Suprapubic skin (tissue), 4 donors: ENCODE results near the gene OR8G5. TPM values are rescaled to one million over a fixed set of nuclear protein-coding genes. Genes with fewer than 3 reads are reported as not detected.

Experiments
- DNase-seq, 2 donors: peaks; one replicate each; pipeline ENCODE4 v3.0.0-alpha.2; 2019; ENCODE audit warnings: low spot score in 2 of 2
- H3K27ac ChIP-seq: fragments of 200-600 bp; sonication (generic); one replicate; pipeline ENCODE4 v1.5.1; 2019
- H3K27me3 ChIP-seq: fragments of 200-600 bp; sonication (generic); one replicate; pipeline ENCODE4 v1.5.1; 2019
- H3K36me3 ChIP-seq: fragments of 200-600 bp; sonication (generic); one replicate; pipeline ENCODE4 v1.5.1; 2019
- H3K4me1 ChIP-seq: fragments of 200-600 bp; sonication (generic); one replicate; pipeline ENCODE4 v1.5.1; 2019
- H3K4me3 ChIP-seq: fragments of 200-600 bp; sonication (generic); one replicate; pipeline ENCODE4 v1.5.1; 2019; ENCODE audit warnings: mild to moderate bottlenecking
- H3K9me3 ChIP-seq: fragments of 200-600 bp; sonication (generic); one replicate; pipeline ENCODE4 v1.5.1; 2019
- EP300 ChIP-seq: sonication (generic); formaldehyde crosslinking; IDR thresholded peaks from one replicate; pipeline ENCODE4 v1.6.1; 2017; ENCODE audit warnings: antibody characterized with exemption
- POLR2A ChIP-seq, 2 donors: fragments of 450-650 bp; IDR thresholded peaks; one replicate each; pipeline ENCODE4 v1.6.1; 2017; ENCODE audit warnings: antibody characterized with exemption in 2 of 2, mild to moderate bottlenecking in 2 of 2, moderate library complexity in 2 of 2
- POLR2AphosphoS5 ChIP-seq, 3 donors: sonication (generic); formaldehyde crosslinking; IDR thresholded peaks; one replicate each; pipeline ENCODE4 v1.6.1; 2017; ENCODE audit warnings: antibody characterized with exemption in 3 of 3
- WGBS: methylation state at CpG from one replicate; pipeline ENCODE4 v1.1.5; 2018; 5-methylcytosine and 5-hydroxymethylcytosine counted together
- total RNA-seq, 4 donors: library from RNA; depleted of rRNA; stranded (reverse); fragments of >200 nt; gene quantifications; one replicate each; pipeline ENCODE4 v1.1.0, GENCODE V29; 2016
- TF ChIP-seq, protein P1 (sequence below), 2 donors: fragments of 200-600 bp in 1 of 2; fragments of 450-650 bp in 1 of 2; sonication (generic) in 1 of 2; IDR thresholded peaks; one replicate each; pipeline ENCODE4 v1.5.1; 2016 to 2019; ENCODE audit warnings: antibody characterized with exemption in 2 of 2, mild to moderate bottlenecking in 1 of 2, moderate library complexity in 1 of 2

Gene OR8G5, protein sequence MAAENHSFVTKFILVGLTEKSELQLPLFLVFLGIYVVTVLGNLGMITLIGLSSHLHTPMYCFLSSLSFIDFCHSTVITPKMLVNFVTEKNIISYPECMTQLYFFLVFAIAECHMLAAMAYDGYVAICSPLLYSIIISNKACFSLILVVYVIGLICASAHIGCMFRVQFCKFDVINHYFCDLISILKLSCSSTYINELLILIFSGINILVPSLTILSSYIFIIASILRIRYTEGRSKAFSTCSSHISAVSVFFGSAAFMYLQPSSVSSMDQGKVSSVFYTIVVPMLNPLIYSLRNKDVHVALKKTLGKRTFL
- total RNA-seq, result not detected

DNA sequence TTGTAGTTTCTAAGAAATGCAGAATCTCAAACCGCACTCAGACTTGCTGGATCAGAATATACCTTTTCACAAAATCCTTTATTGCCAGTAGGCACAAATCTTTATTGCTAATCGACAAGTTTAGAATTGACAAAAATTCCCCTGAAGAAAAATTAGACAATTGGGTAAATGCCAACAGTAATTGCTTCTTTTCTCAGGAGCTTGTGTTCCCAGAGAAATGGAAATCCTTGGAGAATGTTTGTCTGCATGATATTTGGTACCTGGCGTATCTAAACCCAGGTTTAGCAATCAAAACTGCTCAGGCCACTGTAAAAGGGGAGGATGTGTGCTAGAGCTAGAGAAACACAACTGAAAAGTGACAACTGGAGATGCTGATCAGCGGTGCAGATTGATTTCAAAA lies at the start of gene OR8G5:
Gene OR8G5 (plus strand): TSS at position 301 of the 400 bp plus-strand sequence. CDS start 8,556 bp downstream, outside the sequence.
- 42% methylated on average over 4 of the region's 4 CpGs for WGBS
- no peaks in the 10 kb centered on the region for H3K4me1 ChIP-seq

DNA sequence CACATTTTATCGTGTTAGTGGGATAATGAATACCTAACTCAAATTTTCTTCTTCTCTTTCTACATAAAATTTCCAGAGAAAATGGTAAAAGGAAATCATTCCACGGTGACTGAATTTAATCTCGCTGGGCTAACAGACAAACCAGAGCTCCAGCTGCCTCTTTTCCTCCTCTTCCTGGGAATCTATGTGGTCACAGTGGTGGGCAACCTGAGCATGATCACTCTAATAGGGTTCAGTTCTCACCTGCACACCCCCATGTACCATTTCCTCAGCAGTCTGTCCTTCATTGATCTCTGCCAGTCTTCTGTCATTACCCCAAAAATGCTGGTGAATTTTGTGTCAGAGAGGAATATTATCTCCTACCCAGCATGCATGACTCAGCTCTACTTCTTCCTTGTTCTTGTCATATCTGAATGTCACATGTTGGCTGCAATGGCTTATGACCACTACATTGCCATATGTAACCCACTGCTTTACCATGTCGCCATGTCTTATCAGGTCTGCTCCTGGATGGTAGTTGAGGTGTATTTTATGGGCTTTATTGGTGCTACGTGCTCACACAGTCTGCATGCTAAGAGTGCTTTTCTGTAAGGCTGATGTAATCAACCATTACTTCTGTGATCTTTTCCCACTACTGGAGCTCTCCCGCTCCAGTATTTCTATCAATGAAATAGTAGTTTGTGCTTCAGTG lies 48.9 kb upstream of the OR8G5 start:
- 83% methylated on average over 6 of the region's 6 CpGs for WGBS
- Histone ChIP-seq H3K27ac (no peak overlapping the region), H3K36me3 (no peaks in the 10 kb centered on the region), H3K4me3 (no peak overlapping the region), H3K9me3 (no peaks in the 10 kb centered on the region), H3K4me1 (no peaks in the 10 kb centered on the region), H3K27me3 (no peaks in the 10 kb centered on the region)
- TF ChIP-seq, protein P1, sequence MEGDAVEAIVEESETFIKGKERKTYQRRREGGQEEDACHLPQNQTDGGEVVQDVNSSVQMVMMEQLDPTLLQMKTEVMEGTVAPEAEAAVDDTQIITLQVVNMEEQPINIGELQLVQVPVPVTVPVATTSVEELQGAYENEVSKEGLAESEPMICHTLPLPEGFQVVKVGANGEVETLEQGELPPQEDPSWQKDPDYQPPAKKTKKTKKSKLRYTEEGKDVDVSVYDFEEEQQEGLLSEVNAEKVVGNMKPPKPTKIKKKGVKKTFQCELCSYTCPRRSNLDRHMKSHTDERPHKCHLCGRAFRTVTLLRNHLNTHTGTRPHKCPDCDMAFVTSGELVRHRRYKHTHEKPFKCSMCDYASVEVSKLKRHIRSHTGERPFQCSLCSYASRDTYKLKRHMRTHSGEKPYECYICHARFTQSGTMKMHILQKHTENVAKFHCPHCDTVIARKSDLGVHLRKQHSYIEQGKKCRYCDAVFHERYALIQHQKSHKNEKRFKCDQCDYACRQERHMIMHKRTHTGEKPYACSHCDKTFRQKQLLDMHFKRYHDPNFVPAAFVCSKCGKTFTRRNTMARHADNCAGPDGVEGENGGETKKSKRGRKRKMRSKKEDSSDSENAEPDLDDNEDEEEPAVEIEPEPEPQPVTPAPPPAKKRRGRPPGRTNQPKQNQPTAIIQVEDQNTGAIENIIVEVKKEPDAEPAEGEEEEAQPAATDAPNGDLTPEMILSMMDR (IDR thresholded peaks at IDR 0.05), result no peak
- TF ChIP-seq POLR2AphosphoS5 (IDR thresholded peaks at IDR 0.05), result no peak
- TF ChIP-seq EP300, result no peak
- TF ChIP-seq POLR2A (IDR thresholded peaks at IDR 0.05), result no peak
- DNase-seq, result no peak

More for the DNA sequence above, at the start of gene OR8G5:
- H3K36me3 ChIP-seq, result no peaks in the 10 kb centered on the region
- no peak for DNase-seq
- no peaks in the 10 kb centered on the region for H3K9me3 ChIP-seq
- H3K4me3 ChIP-seq, result no peak within 1 kb of the TSS
- no peaks in the 10 kb centered on the region for H3K27me3 ChIP-seq
- H3K27ac ChIP-seq, result no peak within 1 kb of the TSS
- TF ChIP-seq POLR2AphosphoS5 (IDR thresholded peaks at IDR 0.05) (no peak), POLR2A (IDR thresholded peaks at IDR 0.05) (no peak), EP300 (no peak)
- TF ChIP-seq, protein P1 (IDR thresholded peaks at IDR 0.05), result no peak

DNA sequence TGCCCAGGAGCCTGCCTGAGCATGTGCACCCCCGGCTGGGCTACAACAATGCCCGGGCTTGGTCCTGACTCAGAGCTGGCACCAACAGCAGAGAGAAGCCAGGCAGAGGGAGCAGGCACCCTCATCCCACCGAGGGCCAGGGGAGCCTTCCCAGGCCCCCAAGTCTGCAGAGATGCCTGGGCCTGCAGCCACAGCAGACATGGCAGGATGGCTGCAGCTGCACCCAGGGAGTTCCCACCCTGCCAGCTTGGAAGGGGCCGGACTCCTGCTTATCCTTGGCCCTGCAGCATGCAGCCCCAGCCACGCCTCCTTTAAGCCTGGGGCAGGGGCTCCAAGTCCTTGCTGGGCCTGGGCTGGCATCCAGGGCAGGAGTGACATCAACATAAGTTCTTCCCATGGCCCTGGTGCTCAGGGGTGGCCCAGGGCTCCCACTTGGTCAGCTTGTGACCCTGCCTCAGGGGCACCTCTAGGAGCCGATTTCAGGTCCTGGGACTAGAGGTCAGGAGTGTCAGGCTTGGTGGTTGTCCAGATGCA lies 46.3 kb upstream of the OR8G5 start:
- Histone ChIP-seq H3K4me1 (no peaks in the 10 kb centered on the region), H3K36me3 (no peaks in the 10 kb centered on the region), H3K9me3 (no peaks in the 10 kb centered on the region), H3K27ac (no peak overlapping the region), H3K27me3 (no peaks in the 10 kb centered on the region), H3K4me3 (no peak overlapping the region)
- TF ChIP-seq, protein P1 (IDR thresholded peaks at IDR 0.05), result no peak
- TF ChIP-seq EP300, result no peak
- no peak for TF ChIP-seq POLR2A (IDR thresholded peaks at IDR 0.05)
- TF ChIP-seq POLR2AphosphoS5 (IDR thresholded peaks at IDR 0.05), result no peak
- 93% methylated on average over 3 of the region's 6 CpGs for WGBS
- no peak for DNase-seq

DNA sequence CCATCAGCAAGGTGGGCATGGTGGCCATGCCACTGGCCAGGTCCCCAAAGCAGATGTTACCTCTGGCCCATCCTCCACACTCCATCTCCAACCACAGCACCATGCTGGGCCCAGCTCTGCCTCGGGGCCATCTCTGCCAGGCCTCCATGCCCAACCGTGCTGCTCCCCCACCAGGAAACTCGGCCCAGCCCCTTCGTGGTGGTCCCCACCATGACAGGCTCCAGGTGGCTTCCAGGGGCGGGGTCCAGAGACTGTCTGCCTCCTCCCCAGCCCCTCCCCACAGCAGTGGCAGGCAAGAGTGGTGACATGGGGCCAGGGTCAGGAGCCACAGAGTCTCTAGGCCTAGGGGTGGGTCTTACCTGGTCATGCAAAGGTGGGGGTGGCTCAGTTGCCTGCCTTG lies 45.8 kb upstream of the OR8G5 start:
- H3K9me3 ChIP-seq, result no peaks in the 10 kb centered on the region
- no peak for DNase-seq
- H3K4me3 ChIP-seq, result no peak overlapping the region
- H3K27ac ChIP-seq, result no peak overlapping the region
- WGBS, result no CpG with 5 or more reads among the region's 5 CpGs
- H3K27me3 ChIP-seq, result no peaks in the 10 kb centered on the region
- TF ChIP-seq EP300 (no peak), POLR2A (IDR thresholded peaks at IDR 0.05) (no peak), POLR2AphosphoS5 (IDR thresholded peaks at IDR 0.05) (no peak)
- TF ChIP-seq, protein P1 (IDR thresholded peaks at IDR 0.05), result no peak
- no peaks in the 10 kb centered on the region for H3K36me3 ChIP-seq
- H3K4me1 ChIP-seq, result no peaks in the 10 kb centered on the region

DNA sequence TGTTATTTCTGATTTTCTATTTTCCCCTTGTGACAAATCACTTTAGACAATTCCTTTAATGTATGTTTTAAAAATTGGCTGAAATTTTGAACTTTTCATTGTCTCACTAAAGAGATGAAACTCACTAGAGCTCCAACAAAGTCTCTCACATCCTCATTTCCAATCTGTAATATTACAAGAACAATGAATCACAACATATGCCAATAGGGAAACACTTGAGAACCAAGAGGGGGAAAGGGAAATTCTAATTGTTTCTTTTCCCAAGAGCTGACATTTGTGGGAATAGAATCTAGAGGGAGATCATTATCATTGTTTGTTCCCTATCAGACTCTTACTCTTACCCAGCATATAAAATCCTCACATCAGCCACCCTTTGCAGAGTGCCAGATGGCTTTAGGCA lies 44.9 kb upstream of the OR8G5 start:
- TF ChIP-seq, protein P1 (IDR thresholded peaks at IDR 0.05), result no peak
- TF ChIP-seq EP300 (no peak), POLR2A (IDR thresholded peaks at IDR 0.05) (no peak), POLR2AphosphoS5 (IDR thresholded peaks at IDR 0.05) (no peak)
- no peak for DNase-seq
- no peaks in the 10 kb centered on the region for H3K9me3 ChIP-seq
- no peak overlapping the region for H3K4me3 ChIP-seq
- H3K27me3 ChIP-seq, result no peaks in the 10 kb centered on the region
- no peaks in the 10 kb centered on the region for H3K36me3 ChIP-seq
- H3K4me1 ChIP-seq, result no peaks in the 10 kb centered on the region
- H3K27ac ChIP-seq, result no peak overlapping the region
